Ectodermal cell (in vitro differentiated cells): ENCODE data around the gene MYT1.

ENCODE experiments used
- H3K27ac ChIP-seq: 2 replicates; pipeline ENCODE4 v1.7.0; 2013; ENCODE audit warnings: mild to moderate bottlenecking, low read depth, low read length; ENCODE audit not compliant: insufficient read depth, poor library complexity, severe bottlenecking
- H3K27me3 ChIP-seq: 2 replicates; pipeline ENCODE4 v1.7.0; 2013; ENCODE audit warnings: mild to moderate bottlenecking, low read length; ENCODE audit not compliant: insufficient read depth, control insufficient read depth, poor library complexity, severe bottlenecking
- H3K36me3 ChIP-seq: one replicate; pipeline ENCODE4 v1.7.0; 2013; ENCODE audit warnings: low read length; ENCODE audit not compliant: control insufficient read depth, insufficient read depth
- H3K4me1 ChIP-seq: one replicate; pipeline ENCODE4 v1.7.0; 2013; ENCODE audit warnings: low read length; ENCODE audit not compliant: control insufficient read depth, insufficient read depth
- H3K4me3 ChIP-seq: 2 replicates; pipeline ENCODE4 v1.7.0; 2013; ENCODE audit warnings: low read depth, low read length, control low read depth; ENCODE audit not compliant: insufficient read depth
- H3K9me3 ChIP-seq: 2 replicates; pipeline ENCODE4 v1.7.0; 2013; ENCODE audit warnings: mild to moderate bottlenecking, low read length, moderate library complexity; ENCODE audit not compliant: control insufficient read depth
- whole genome bisulfite sequencing, 2 experiments: methylation state at CpG; one replicate each; pipeline ENCODE4 v1.1.7; 2013; ENCODE audit warnings: missing lambda C conversion rate in 2 of 2; 5-methylcytosine and 5-hydroxymethylcytosine counted together

Gene MYT1

GRCh38 chr20:64154590-64155257, 9.5 kb upstream of the MYT1 start:
- Histone ChIP-seq H3K27me3 (no peaks in the 10 kb centered on the region), H3K27ac (no peak overlapping the region), H3K4me1 (peaks cover 23% of the 10 kb centered on the region), H3K9me3 (no peaks in the 10 kb centered on the region), H3K36me3 (no peaks in the 10 kb centered on the region), H3K4me3 (no peak overlapping the region)
- 89 to 93% methylated on average over 9 of the region's 9 CpGs for WGBS, 2 experiments

GRCh38 chr20:64155258-64156135, 8.8 kb upstream of the MYT1 start:
- H3K4me3 ChIP-seq: no peak overlapping the region
- peaks cover 4% of the 10 kb centered on the region for H3K27me3 ChIP-seq
- H3K9me3 ChIP-seq: no peaks in the 10 kb centered on the region
- H3K4me1 ChIP-seq: peaks cover 30% of the 10 kb centered on the region
- no peak overlapping the region for H3K27ac ChIP-seq
- WGBS, 2 experiments: 88 to 89% methylated on average over 22 of the region's 22 CpGs
- no peaks in the 10 kb centered on the region for H3K36me3 ChIP-seq

GRCh38 chr20:64156136-64156885, 7.9 kb upstream of the MYT1 start:
- Histone ChIP-seq H3K36me3 (no peaks in the 10 kb centered on the region), H3K4me1 (peaks cover 39% of the 10 kb centered on the region), H3K27me3 (peaks cover 12% of the 10 kb centered on the region), H3K27ac (peak overlapping the region; percentile 36), H3K4me3 (no peak overlapping the region), H3K9me3 (no peaks in the 10 kb centered on the region)
- 48 to 56% methylated on average over 9 of the region's 9 CpGs for WGBS, 2 experiments

- Histone ChIP-seq H3K9me3 (no peaks in the 10 kb centered on the region), H3K4me3 (no peak overlapping the region), H3K27me3 (peaks cover 21% of the 10 kb centered on the region), H3K36me3 (no peaks in the 10 kb centered on the region), H3K27ac (no peak overlapping the region), H3K4me1 (peaks cover 46% of the 10 kb centered on the region)
- WGBS, 2 experiments: 91 to 92% methylated on average over 27 of the region's 27 CpGs
These were observed 7.1 kb upstream of the MYT1 start for GRCh38 chr20:64156886-64157875.

GRCh38 chr20:64157878-64158277, 6.4 kb upstream of the MYT1 start:
- no peak overlapping the region for H3K27ac ChIP-seq
- peaks cover 52% of the 10 kb centered on the region for H3K4me1 ChIP-seq
- peaks cover 28% of the 10 kb centered on the region for H3K27me3 ChIP-seq
- 89 to 95% methylated on average over 1 of the region's 1 CpG for WGBS, 2 experiments
- no peaks in the 10 kb centered on the region for H3K36me3 ChIP-seq
- no peaks in the 10 kb centered on the region for H3K9me3 ChIP-seq
- H3K4me3 ChIP-seq: no peak overlapping the region

GRCh38 chr20:64158346-64159285, 5.6 kb upstream of the MYT1 start:
- H3K4me1 ChIP-seq: peaks cover 52% of the 10 kb centered on the region
- H3K9me3 ChIP-seq: no peaks in the 10 kb centered on the region
- H3K27me3 ChIP-seq: peaks cover 35% of the 10 kb centered on the region
- no peak overlapping the region for H3K27ac ChIP-seq
- no peaks in the 10 kb centered on the region for H3K36me3 ChIP-seq
- no peak overlapping the region for H3K4me3 ChIP-seq
- WGBS, 2 experiments: 78 to 82% methylated on average over 8 to 9 of the region's 9 CpGs

GRCh38 chr20:64159286-64159680, 5.0 kb upstream of the MYT1 start:
- no peaks in the 10 kb centered on the region for H3K36me3 ChIP-seq
- no peak overlapping the region for H3K27ac ChIP-seq
- H3K4me3 ChIP-seq: no peak overlapping the region
- 89 to 92% methylated on average over 8 of the region's 8 CpGs for WGBS, 2 experiments
- H3K4me1 ChIP-seq: peaks cover 52% of the 10 kb centered on the region
- no peaks in the 10 kb centered on the region for H3K9me3 ChIP-seq
- H3K27me3 ChIP-seq: peaks cover 41% of the 10 kb centered on the region

- H3K27ac ChIP-seq: no peak overlapping the region
- WGBS, 2 experiments: 75 to 76% methylated on average over 7 of the region's 7 CpGs
- H3K4me1 ChIP-seq: peaks cover 52% of the 10 kb centered on the region
These were observed 4.5 kb upstream of the MYT1 start for GRCh38 chr20:64159711-64160110.

GRCh38 chr20:64160118-64160517, 4.1 kb upstream of the MYT1 start:
- Histone ChIP-seq H3K27me3 (peaks cover 48% of the 10 kb centered on the region), H3K36me3 (no peaks in the 10 kb centered on the region), H3K4me1 (peaks cover 52% of the 10 kb centered on the region), H3K9me3 (no peaks in the 10 kb centered on the region), H3K4me3 (no peak overlapping the region), H3K27ac (no peak overlapping the region)
- WGBS, 2 experiments: 25 to 34% methylated on average over 5 of the region's 5 CpGs

More at GRCh38 chr20:64159711-64160110, 4.5 kb upstream of the MYT1 start:
- no peaks in the 10 kb centered on the region for H3K36me3 ChIP-seq
- H3K27me3 ChIP-seq: peaks cover 45% of the 10 kb centered on the region
- H3K9me3 ChIP-seq: no peaks in the 10 kb centered on the region
- no peak overlapping the region for H3K4me3 ChIP-seq
